Muscle of back (tissue), 13 donors: Measurements from ENCODE around the gene PPTC7. TPM values are rescaled to one million over a fixed set of nuclear protein-coding genes. Genes with fewer than 3 reads are reported as not detected.
"Not testable (repeated sequence)": the region's sequence is repeated elsewhere in the genome, so short reads cannot be mapped to it uniquely, and the experiment has no call there.

Experiments
- DNase-seq, 3 donors: peaks; one replicate each; pipeline versions ENCODE4 v3.0.0 to v3.0.0-alpha.2; 2013
- long read RNA-seq, 9 donors: transcript quantifications; one replicate each; lab custom pipeline, GENCODE V29; 2026
- polyA plus RNA-seq, 10 donors: library from polyadenylated mRNA; unstranded; fragments of 120-200 nt; gene quantifications; one replicate each; pipeline ENCODE4 v1.2.1, GENCODE V29; 2013; ENCODE audit not compliant: insufficient read length in 10 of 10

Gene PPTC7
- polyA plus RNA-seq = 10 to 100 TPM in 9 of 10 donors, 1 to 10 TPM in 1; 9.6 to 15.0 (median 12.1) TPM
- long read RNA-seq, donor 1, full-length matches to known transcripts = 1 of 1 reads
- long read RNA-seq, donor 1, partial matches to known transcripts = 0 of 1 reads
- long read RNA-seq, donor 1, other reads (novel, unspliced or antisense) = 0 of 1 reads
- long read RNA-seq, donor 2, full-length matches to known transcripts = 1 of 1 reads
- long read RNA-seq, donor 2, partial matches to known transcripts = 0 of 1 reads
- long read RNA-seq, donor 2, other reads (novel, unspliced or antisense) = 0 of 1 reads
- long read RNA-seq, donor 3 = 0 reads
- long read RNA-seq, donor 4, full-length matches to known transcripts = 1 of 1 reads
- long read RNA-seq, donor 4, partial matches to known transcripts = 0 of 1 reads
- long read RNA-seq, donor 4, other reads (novel, unspliced or antisense) = 0 of 1 reads
- long read RNA-seq, donor 5, full-length matches to known transcripts = 3 of 3 reads
- long read RNA-seq, donor 5, partial matches to known transcripts = 0 of 3 reads
- long read RNA-seq, donor 5, other reads (novel, unspliced or antisense) = 0 of 3 reads
- long read RNA-seq, donor 6, full-length matches to known transcripts = 1 of 1 reads
- long read RNA-seq, donor 6, partial matches to known transcripts = 0 of 1 reads
- long read RNA-seq, donor 6, other reads (novel, unspliced or antisense) = 0 of 1 reads
- long read RNA-seq, donor 7, full-length matches to known transcripts = 1 of 1 reads
- long read RNA-seq, donor 7, partial matches to known transcripts = 0 of 1 reads
- long read RNA-seq, donor 7, other reads (novel, unspliced or antisense) = 0 of 1 reads
- long read RNA-seq, donor 8, full-length matches to known transcripts = 4 of 4 reads
- long read RNA-seq, donor 8, partial matches to known transcripts = 0 of 4 reads
- long read RNA-seq, donor 8, other reads (novel, unspliced or antisense) = 0 of 4 reads
- long read RNA-seq, donor 9 = 0 reads

GRCh38 chr12:110583137-110584059 is at the start of gene PPTC7:
Gene PPTC7, minus strand, starts transcription at chr12:110583318. Its CDS starts 287 bp downstream, at chr12:110583031.
- DNase-seq = peak; percentile 97 to 99 (median 99)

GRCh38 chr12:110627500-110628195 is 44.5 kb upstream of the PPTC7 start:
- peak in 1 of 3 donors; percentile 18 for DNase-seq

- no peak for DNase-seq
Observed at GRCh38 chr12:110622582-110622981, 39.5 kb upstream of the PPTC7 start.

- DNase-seq = no peak
Observed at GRCh38 chr12:110619534-110619953, 36.4 kb upstream of the PPTC7 start.

GRCh38 chr12:110616471-110617115 is 33.5 kb upstream of the PPTC7 start:
- DNase-seq = no peak

GRCh38 chr12:110615171-110615570 is 32.1 kb upstream of the PPTC7 start:
- DNase-seq = no peak

GRCh38 chr12:110613771-110614684 is 30.9 kb upstream of the PPTC7 start, which contains the start of gene TCTN1:
Gene TCTN1, plus strand, starts transcription at chr12:110614129. Its CDS starts 54 bp downstream, at chr12:110614183.
- peak; percentile 92 to 98 (median 94) for DNase-seq

- peak in 1 of 3 donors; percentile 25 for DNase-seq
Observed at GRCh38 chr12:110613071-110613770, 30.1 kb upstream of the PPTC7 start.

- no peak for DNase-seq
Observed at GRCh38 chr12:110606253-110606611, 23.1 kb upstream of the PPTC7 start.

- DNase-seq = peak in 2 of 3 donors; percentile 36 to 67
Observed at GRCh38 chr12:110602085-110602814, 19.1 kb upstream of the PPTC7 start.

- DNase-seq = peak in 2 of 3 donors; percentile 44 to 68
Observed at GRCh38 chr12:110600254-110600653, 17.1 kb upstream of the PPTC7 start.

GRCh38 chr12:110599334-110599733 is 16.2 kb upstream of the PPTC7 start:
- DNase-seq = no peak

GRCh38 chr12:110597885-110598284 is 14.8 kb upstream of the PPTC7 start:
- DNase-seq = no peak

- DNase-seq = not testable (repeated sequence)
Observed at GRCh38 chr12:110592919-110593318, 9.8 kb upstream of the PPTC7 start.

- DNase-seq = no peak
Observed at GRCh38 chr12:110592078-110592477, 9.0 kb upstream of the PPTC7 start.

GRCh38 chr12:110591451-110592051 is 8.4 kb upstream of the PPTC7 start:
- DNase-seq = no peak

- peak; percentile 45 to 71 (median 49) for DNase-seq
Observed at GRCh38 chr12:110590806-110591326, 7.7 kb upstream of the PPTC7 start.
